Adipocyte (in vitro differentiated cells): Measurements from ENCODE around the gene IPO4.

ENCODE experiments used
- DNase-seq: peaks from one replicate; pipeline ENCODE4 v3.0.0-alpha.2; 2015; ENCODE audit warnings: low read depth
- H3K27me3 ChIP-seq: replicated peaks from 2 replicates; pipeline ENCODE4 v1.7.0; 2013; ENCODE audit warnings: mild to moderate bottlenecking, low read length, moderate library complexity; ENCODE audit not compliant: control insufficient read depth, insufficient read depth
- H3K36me3 ChIP-seq: 2 replicates; pipeline ENCODE4 v1.7.0; 2013; ENCODE audit warnings: low read length, mild to moderate bottlenecking, moderate library complexity; ENCODE audit not compliant: control insufficient read depth, insufficient read depth, severe bottlenecking
- H3K4me1 ChIP-seq: 2 replicates; pipeline ENCODE4 v1.7.0; 2013; ENCODE audit warnings: mild to moderate bottlenecking, low read length, moderate library complexity; ENCODE audit not compliant: control insufficient read depth, insufficient read depth
- H3K4me3 ChIP-seq: 2 replicates; pipeline ENCODE4 v1.7.0; 2013; ENCODE audit warnings: mild to moderate bottlenecking, low read length, moderate library complexity
- H3K9ac ChIP-seq: 2 replicates; pipeline ENCODE4 v1.7.0; 2013; ENCODE audit warnings: mild to moderate bottlenecking, low read length, moderate library complexity
- H3K9me3 ChIP-seq: 2 replicates; pipeline ENCODE4 v1.7.0; 2013; ENCODE audit warnings: mild to moderate bottlenecking, low read length, moderate library complexity; ENCODE audit not compliant: control insufficient read depth

IPO4 gene

DNA sequence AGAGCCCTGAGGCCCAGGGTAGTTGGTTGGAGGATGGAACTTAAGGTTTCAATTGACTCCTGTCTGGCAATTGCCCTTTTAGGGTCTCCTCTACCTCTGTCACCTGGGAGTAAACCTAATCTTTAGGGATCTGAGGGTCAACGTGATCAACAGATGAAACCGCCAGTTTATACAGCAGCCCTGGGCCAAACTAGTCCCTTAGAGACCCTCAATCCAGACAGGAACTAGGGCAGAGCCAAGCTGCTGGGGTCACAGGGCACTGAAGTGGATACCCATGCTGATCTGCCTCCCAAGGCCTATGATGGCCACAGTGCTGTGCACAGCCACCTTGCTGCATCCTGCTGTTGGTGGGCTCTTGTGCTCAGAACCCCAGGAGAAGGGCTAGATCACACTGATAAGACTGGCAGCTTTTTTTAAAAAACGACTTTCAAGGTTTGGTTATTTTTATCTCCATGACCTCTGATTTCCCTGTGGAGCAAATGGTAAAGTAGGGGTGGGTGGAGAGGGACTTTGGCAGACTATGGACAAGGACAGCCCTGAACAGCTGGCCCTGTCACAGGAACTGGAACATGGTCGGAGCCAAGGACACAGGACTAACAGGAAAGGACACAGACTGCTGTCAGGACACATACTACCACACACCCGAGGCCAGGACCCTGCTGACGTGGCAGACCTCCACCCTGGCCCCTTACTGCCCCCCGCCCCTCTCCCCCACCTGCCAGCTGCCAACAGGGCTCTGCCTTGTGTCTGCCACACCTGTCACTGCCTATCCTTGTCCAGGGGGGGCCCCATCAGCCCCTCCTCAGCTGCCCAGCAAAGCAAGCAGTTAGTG, 57.7 kb downstream of the IPO4 start:
- H3K4me3 ChIP-seq = no peak overlapping the region
- H3K36me3 ChIP-seq = no peaks in the 10 kb centered on the region
- DNase-seq = no peak
- H3K27me3 ChIP-seq = no peaks in the 10 kb centered on the region
- H3K9me3 ChIP-seq = no peaks in the 10 kb centered on the region
- H3K4me1 ChIP-seq = no peaks in the 10 kb centered on the region
- no peak overlapping the region for H3K9ac ChIP-seq

DNA sequence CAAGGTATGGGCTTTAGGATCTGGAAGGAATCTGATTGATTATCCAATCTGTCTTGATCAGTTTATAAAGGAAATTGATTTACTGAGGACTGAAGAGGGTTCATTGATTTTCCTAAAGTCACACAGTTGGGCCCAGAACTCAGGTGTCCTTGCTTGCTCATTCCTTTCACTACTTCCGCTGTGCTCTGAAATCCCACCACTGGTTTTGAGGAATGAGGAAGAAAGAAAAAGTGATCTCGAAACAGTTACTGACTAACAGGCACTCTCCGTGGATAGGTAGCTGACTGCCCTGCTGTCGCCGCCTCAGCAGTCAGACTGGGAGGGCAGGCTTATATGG, 58.3 kb downstream of the IPO4 start, which contains the start of gene FITM1:
Gene FITM1 (plus strand): TSS at position 280 of the 337 bp plus-strand sequence. CDS start 905 bp downstream, outside the sequence.
- Histone ChIP-seq H3K36me3 (no peaks in the 10 kb centered on the region), H3K27me3 (no peaks in the 10 kb centered on the region), H3K9me3 (no peaks in the 10 kb centered on the region), H3K9ac (no peak within 1 kb of the TSS), H3K4me1 (no peaks in the 10 kb centered on the region), H3K4me3 (no peak within 1 kb of the TSS)
- DNase-seq = no peak
